Forelimb muscle (tissue), 1 donor: ENCODE results near the gene PTCH2. TPM values are rescaled to one million over a fixed set of nuclear protein-coding genes. Genes with fewer than 3 reads are reported as not detected.
"Not testable (repeated sequence)": the region's sequence is repeated elsewhere in the genome, so short reads cannot be mapped to it uniquely, and the experiment has no call there.

Experiments used
- DNase-seq: peaks from one replicate; pipeline ENCODE4 v3.0.0-alpha.2; 2013; ENCODE audit warnings: low read depth
- polyA plus RNA-seq: library from polyadenylated mRNA; unstranded; fragments of 120-200 nt; gene quantifications from one replicate; pipeline ENCODE4 v1.2.1, GENCODE V29; 2013; ENCODE audit not compliant: insufficient read length

The PTCH2 gene
- polyA plus RNA-seq, 1 donor, result 10.9 TPM

DNA sequence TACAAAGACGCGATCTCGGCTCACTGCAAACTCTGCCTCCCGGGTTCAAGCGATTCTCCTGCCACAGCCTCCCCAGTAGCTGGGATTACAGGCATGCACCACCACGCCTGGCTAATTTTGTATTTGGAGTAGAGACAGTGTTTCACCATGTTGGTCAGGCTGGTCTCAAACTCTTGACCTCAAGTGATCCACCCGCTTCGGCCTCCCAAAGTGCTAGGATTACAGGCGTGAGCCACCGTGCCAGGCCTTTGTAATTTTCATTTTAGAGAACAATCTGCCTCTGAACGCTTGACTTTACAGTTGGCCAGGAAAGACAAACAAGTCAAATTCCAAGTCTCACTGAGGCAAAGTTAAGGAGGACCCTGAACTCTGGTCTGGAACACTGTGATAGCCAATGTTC lies 4.8 kb downstream of the PTCH2 start:
- DNase-seq, result not testable (repeated sequence)

DNA sequence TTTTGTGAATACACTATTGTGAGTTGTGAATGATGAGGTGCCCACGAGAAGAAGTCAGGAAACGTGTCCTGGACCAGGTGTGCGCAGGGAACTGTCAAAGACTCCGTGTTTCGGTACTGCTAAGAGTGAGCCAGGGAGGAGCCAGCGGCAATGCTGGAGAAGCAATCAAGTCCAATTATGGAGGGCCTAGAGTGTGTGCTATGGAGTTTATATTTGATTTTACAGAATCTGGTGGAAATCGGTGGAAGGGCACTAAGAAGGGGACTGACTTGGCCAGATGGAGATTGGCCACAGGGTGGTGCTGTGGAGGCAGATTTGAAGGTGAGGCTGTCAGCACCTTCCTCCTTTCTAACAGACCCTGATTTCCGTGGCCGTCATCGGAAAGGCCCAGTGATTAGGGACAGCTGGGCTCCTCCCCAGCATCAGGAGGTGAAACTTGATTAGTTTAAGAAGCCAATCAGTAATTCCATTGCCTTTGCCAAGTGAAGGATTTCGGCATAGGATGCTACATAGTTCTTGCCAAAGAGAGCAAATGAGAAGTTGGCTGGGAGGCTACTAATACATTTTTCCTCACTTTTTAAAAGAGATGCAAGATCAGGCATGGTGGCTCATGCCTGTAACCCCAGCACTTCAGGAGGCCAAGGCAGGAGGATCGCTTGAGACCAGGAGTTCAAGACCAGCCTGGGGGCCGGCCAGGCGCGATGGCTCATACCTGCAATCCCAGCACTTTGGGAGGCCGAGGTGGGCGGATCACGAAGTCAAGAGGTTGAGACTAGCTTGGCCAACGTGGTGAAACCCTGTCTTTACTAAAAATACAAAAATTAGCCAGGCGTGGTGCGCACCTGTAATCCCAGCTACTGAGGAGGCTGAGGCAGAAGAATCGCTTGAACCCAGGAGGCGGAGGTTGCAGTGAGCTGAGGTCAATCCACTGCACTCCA lies 7.0 kb downstream of the PTCH2 start:
- DNase-seq, result peak; percentile 59

DNA sequence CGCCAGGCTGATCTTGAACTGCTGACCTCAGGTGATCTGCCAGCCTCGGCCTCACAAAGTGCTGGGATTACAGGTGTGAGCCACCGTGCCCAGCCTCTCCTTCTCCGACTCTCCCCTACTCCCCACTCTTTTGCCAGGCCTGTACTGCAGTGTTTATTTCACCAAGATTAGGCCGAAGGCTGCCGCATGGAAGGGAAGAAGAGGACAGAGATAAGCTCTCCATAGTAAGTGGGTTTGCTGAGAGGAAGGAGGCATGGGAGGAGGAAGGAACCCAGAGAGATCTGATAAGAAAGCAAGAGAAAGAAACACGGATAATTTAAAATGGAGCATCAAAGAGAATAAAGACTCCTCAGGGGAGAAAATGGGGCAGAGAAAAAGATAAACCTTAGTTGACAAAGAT lies 8.7 kb downstream of the PTCH2 start:
- no peak for DNase-seq

DNA sequence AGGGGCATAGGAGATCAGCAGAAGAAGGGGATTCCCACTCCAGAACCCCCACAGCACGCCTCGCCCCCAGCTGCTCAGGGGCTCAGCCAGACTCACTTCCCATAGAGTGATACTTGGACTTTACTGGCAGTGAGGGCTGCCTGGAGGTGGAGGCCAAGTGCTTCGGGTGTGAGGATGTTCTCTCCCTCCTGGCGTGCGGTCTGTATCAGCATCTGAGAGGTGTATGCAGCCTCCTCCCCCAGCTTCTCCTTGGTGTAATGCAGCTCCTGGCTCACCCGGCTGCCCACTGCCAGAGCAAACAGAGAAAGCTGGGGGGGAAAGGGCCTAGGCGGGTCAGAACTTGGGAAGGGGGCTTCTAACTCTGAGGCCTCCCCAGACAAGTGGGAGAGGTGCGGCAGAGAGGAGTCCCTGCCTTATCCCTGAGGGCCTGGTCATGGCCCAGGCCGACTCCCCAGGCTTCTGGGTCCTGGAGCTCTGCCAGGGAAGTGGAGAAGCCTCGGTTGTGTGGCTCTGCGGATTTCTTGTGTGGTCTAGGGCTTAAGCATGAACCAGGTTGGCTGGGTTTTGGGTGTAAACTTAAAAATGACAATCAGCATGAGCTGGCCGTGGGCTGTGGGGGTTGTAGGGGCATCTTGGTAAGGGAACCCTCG lies 10.9 kb downstream of the PTCH2 start:
- no peak for DNase-seq

DNA sequence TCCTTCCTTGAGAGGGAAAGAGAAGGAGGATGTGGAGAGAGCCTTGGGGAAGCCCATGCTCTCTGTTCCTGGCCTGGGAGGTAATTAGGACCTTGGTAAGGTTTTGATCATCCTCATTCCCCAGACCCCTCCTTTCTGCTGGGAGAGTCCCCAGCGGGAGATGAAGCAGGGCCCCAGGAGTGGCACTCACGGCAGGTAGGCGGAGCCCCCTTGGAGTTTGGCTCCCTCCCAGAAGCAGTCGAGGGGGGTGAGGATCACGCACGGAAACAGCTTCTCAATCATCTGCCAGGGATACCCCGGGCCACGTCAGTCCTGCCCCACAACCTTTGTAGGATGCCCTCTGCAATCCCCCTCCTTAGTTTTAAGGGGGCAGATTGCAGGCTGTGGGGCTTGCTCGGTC lies 11.5 kb downstream of the PTCH2 start:
- DNase-seq, result no peak

DNA sequence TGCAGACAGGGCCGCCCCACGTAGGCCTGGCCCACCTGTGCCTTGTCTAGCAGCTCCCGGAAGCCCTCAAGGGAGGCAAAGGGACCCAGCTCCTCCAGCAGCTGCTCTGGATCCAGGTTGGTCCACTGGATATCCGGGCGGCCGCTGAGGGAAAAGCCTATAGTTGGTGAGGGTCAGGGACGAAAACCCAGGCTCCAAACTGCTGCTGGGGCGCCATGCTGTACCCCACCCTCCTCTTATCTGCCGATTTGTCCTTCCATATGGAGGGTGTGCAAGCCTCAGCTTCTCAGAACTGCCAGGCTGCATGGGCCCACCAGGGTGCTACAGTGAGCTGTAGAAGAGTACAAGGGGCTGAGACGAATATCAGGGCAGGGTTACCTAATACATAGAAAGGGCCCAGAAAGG lies 12.2 kb downstream of the PTCH2 start:
- no peak for DNase-seq

DNA sequence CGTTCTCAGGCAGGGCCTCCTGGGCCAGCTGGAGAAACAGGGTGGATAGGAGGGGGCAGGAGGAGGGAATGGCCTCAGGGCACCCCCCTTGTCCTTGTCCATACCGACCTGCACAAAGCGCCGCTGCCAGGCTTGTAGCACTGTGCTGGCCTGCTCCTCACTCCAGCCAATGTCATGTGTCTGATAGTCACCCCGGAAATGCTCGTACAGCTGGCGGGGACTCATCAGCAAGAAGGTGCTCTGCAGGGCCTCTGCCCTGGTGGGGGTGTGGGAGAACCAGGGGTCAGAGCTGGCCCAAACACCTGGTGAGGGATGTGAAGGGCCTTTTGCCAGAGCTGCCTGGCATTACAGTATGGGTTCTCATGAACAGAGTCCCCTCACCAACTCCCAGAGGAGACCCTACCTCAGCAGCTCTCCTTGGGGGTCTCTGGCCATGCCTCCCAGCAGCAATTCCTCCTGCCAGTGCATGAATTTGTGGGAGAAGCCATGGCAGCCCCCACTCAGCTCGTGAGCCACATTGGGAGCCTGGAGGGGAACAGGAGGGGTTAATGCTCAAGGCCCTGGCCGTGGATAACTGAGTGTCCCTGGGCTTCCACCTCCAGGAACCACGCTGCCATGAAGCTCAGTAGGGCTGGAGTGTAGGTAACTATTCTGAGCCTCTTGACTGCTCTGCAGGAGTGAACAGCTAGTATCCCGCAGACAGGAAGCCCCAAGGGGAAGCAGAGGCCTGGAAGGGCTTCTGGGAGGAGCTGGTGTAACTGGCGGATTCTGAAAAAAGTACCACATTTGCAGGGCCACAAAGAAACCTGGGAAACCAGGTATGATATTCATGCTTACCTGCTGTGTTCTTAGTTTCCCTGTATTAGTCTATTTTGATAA lies 13.3 kb downstream of the PTCH2 start:
- DNase-seq, result no peak

DNA sequence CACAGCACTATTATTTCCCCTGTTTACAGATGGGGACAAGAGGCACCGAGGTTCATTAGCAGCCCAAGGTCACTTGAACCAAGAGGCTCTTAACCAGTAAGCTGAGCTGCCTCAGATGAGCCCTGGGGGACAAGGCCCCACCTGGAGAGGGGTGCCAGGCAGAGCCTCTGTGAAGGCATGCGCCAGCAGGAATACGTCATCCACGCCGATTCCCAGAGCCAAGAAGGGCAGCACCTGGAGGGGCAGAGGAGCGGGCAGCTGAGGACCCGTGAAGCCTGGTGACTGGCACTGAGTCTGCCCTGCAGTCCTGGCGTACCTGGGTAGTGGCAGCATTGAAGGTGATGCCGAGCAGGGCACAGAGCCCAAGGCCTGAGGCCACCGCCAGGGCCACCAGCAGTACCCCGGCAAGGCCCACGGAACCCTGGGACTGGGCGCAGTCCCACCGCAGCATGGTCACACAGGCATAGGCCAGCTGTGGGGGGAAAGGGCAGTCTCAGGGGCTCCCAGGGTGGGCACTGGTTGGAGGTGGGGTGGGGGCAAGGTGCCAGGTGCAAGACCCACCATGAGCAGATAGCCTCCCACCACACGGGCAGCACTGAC lies 14.1 kb downstream of the PTCH2 start:
- no peak for DNase-seq

DNA sequence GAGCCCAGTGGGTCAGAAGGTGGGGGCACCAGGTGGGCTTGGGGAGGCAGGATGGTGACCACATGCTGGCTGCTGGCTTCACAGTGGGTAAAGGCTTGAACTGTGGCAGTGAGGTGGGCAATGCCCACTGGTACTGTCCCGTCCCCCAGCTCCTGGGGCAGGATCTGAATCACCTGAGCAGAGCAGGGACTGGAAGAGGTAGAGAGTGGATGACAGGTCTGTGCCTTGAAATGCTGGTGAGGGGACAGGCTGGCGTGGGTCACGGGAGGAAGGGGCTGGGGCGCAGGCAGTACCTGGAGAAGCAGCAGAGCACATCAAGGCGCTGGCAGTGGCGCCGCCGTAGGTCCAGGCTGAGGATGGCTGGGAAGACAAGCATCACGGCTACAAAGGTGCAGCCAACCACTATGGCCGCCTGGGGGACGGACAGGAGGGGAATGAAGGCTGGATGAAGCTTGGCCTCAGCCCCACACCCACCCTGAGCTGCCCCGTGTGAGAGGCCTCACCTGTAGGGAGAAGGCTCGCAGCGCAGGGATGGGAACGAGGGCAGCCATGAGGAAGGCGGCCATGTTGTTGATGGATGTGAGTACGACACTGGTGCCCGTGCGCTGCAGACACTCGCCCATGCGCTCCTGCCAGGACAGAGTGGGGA lies 14.9 kb downstream of the PTCH2 start:
- no peak for DNase-seq

DNA sequence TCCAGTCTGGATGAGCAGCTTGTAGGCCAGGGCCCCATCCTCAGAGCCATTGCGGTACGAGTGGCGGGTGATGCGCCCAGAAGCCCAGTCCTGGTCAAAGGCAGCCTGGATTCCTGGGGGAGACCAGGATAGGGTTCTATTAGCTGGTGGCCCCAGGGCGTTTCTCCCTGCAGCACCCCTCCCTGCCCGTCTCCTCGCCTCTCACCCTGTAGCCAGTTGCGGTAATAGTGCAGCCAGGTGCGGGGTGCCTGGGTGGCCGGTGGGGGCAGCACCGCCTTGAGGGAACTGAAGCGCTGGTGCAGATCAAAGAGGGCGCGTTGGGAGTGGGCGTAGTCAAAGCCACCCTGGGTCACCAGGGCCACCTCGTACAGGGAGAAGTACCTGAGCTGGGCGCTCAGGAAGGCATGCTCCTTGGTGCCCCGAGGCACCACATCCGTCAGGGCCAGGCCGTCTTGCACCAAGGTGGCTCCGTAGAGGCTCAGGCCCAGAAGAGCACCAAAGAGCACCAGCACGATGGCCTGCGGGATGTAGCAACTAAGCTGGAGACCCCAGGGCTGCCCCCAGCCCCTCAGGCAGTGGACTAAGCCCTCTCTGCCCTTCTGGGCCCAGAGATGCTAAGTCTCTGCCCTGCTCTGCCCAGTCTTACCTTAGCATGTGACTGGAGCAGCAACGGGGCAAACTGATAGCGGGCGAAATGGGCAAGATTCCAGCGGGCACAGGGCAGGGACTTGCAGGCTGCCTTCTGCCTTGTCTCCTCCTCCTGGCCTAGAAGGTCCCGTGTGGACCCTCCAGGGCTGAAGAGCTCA lies 15.7 kb downstream of the PTCH2 start:
- DNase-seq, result no peak

DNA sequence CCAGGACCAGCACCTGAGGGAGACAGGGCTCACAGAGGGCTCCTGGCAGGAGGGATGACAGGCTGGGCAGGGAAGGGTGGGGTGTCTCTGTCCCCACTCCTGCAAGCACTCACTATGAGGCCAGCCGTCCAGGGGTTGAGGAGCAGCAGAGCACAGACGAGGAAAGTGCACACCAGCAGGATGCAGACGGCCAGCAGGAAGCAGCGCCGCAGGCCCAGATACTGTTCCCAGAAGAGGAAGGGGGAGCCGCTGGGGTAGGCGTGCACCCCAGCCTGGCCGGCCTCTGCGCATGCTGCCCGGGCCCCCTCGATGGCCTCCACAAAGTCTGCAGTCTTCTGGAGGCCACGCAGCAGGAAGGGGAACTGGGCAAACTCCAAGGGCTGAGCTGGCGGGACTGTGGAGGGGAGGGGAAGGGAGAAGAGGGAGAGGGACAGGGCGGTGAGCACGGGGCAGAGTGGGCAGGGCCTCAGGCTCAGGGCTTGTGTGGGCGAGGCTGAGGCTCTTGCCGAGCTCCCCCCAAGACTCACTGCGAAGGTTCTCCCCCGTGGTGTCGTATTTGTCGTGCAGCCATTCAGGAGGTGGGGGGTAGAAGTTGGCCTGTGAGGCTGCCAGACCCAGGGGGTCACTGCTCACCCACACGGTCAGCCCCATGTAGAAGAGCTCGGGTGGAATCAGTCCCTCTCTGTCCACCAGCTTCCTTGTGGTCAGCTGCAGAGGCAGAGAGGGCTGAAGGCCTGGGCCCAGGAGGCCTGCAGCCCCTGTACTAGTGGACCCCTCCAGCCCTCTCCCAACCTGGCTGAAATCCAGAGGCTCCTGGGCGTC lies 16.5 kb downstream of the PTCH2 start:
- no peak for DNase-seq

DNA sequence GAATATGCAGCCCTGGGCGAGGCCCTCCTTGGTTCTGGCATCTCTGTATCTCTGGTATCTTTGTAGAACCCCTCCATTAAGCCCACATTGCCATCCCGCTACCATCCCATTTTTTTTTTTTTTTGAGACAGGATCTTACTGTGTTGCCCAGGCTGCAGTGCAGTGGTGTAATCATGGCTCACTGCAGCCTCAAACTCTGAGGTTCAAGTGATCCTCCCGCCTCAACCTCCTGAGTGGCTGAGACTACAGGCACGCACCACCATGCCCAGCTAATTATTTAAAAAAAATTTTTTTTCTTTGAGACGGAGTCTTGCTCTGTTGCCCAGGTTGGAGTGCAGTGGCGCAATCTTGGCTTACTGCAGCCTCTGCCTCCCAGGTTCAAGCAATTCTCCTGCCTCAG lies 18.7 kb downstream of the PTCH2 start:
- not testable (repeated sequence) for DNase-seq

DNA sequence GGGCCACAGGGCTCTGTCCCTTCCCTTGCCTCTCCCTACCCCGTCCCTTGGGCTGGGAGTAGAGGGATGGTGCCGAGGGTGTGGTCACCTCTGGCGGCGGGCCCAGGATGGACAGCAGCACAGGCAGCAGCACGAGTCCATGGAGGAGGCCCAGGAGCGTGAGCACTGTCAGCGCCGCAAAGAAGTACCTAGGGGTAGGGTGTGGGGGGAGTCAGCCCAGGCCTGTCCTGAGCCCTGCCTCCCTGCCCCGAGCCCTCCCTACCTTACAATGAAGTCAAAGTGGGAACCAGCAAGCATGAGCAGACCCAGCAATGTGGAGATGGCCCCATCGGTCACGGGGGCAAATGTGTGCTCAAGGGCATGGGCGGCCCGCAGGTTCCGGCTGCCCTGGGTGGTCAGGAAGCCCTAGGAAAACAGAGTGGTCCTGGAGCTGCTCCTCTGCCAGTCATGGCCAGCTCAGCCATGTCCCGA lies 20.0 kb downstream of the PTCH2 start:
- DNase-seq, result no peak

DNA sequence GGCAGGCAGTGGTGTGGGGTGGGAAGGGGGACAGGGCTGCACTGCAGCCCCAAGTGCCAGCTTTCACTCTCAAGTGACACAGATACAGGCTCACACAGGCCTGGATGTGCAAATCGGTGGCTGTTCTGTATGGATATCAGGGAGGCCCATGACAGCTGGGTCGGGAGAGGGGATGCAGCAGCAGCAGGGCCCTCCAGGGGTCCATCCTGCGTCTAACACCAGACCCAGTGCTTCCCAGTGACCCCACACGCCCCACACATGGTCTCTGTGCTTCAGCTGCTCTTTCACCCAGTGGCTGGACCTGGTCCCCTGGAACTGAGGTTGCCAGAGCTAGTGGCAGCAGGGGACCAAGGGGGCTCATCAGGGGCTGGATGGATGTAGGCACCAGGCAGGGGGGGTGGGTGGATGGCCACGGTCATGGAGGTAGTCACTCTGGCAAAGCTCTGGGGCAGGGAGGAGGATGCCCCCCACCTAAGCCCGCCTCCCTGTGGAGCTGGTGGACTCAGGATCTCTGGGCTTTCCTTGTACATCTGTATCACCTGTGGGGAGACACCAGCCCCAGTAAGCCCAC lies 20.8 kb downstream of the PTCH2 start:
- no peak for DNase-seq

DNA sequence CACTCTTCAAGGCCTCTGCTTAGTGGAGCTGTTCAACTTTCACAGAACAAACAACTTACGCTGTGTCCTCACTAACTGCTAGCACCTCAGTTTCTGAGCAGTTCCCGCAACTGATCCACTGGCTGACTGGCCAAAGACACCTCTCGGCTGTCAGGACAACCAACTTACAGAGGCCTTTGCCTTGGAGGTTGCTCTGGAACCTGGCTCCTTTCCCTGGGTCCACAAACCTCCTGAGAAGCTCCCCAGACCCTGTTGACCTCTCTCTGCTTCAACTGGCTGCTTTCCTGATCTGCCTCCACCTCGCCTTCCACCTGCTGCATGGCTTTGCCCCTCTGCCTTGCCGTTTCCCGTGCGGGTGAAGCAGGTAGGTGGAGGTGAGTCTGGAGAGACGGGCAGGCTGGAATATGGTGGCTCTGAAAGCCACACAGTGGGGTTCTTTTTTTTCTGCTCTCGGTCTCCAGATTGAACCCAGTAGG lies 21.8 kb downstream of the PTCH2 start:
- DNase-seq, result no peak

DNA sequence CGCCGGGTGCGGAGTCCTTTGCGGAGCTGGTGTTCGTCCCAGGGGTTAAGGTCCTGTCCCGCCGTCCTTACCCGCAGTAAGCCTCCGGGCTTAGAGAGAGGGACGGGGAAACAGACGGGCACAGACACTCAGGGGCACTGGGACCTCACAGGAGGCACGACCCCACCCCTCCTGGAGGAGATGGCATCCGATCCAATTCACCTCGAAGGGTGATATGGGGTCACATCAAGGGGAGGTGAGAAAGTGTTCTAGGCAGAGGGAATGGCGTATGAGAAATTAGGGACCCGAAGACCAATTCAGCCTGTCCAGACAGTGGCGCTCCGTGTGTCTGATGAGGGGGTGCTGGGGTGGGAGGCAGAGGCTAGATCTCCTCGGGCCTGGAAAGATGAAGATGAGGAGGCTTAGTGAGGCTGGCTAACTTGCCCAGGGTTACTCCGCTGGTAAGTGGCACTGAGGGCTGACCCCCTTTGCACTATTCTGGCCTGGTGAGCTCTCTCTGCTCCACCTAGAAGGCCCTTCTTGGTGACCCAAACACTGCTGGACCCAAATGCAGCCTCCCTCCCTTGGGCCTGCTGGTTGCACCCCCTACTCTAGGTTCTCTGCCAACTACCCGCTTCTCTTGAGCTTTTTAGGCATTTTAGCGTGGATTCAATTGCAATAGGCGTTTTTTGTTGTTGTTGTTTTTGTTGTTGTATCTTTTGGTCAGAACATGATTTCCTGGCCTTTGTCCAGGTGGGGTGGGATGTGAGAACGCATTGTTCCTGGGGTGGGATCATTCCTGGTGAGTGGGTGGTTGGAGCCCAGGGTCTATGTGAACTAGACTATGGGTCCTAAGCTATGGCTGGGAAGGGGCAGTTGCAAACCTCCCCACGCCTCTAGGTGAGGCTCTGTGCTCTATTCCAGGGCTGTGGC lies 22.5 kb downstream of the PTCH2 start:
- no peak for DNase-seq

DNA sequence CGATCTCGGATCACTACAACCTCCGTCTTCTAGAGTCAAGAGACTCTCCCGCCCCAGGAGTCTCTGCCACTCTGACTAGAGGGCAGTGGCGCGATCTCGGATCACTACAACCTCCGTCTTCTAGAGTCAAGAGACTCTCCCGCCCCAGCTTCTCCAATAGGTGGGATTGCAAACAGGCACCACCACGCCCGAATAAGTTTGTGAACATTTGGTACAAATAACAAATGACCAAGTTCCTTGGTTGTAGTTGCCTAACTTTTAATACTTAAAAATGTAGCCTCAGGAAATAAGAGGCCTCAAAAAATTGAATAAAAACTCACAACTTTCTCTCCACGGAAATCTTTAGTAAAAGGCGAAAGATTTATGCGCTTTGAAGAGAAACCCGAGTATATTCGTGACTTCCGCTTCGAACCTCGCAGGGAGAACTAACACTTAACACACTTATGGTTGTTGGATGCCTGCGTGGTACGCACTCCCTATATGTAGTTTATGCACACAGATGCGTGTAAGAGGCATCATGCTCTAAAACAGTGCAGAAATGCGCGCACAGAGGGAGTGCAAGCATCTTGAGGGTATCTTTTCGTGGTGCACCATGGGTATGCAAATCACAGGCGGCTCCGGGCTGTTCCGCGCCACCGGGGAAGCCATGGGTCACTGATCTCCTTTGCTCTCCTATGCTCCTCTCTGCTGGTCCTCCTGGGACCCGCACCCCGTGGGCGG lies 23.3 kb downstream of the PTCH2 start:
- no peak for DNase-seq
